NCI-H69 (cell line): ENCODE measurements around the gene P2RX2.
"Not testable (repeated sequence)": the region's sequence is repeated elsewhere in the genome, so short reads cannot be mapped to it uniquely, and the experiment has no call there.

Source experiments
- DNase-seq: peaks from one replicate; lab custom pipeline; 2025; lab: John Stamatoyannopoulos, UW

The P2RX2 gene

DNA sequence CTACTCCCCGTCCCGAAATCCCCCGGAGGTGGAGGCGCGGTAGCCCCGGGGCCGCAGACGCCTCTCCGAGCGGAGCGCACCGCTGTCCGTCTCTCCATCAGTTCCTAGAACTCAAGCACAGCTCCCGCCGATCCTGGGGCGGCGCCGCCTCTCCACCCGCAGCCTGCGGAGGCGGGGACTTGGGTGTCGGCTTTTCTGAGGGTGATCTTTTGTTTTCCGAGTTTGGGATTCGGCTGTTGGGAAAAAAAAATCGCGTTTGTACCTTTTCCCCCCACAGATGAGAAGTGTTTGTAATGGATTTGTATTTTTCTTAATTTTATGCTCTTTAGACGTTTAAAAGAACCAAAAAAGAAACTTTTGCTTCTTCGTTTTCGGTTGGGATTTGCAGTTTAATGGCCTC, 34.8 kb upstream of the P2RX2 start:
- DNase-seq = no peak

DNA sequence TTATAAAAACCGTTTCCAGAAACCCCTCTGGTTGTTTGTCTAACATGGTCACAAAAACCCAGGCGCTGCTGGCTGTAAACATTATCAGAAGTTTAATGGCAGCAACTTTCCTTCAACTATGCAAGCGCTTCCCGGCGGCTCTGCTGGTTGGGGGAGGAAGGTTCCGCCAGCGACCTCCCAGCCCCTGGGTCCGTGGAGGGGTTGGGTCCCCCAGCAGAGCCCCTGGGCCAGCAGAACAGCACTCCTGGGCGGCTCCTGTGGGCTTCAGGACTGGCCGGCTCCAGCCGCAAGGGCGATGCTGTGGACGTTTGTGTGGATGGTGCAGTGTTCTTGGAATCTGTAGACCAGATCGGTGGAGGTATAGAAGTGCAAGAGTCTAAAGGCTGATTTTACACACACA, 34.1 kb upstream of the P2RX2 start:
- no peak for DNase-seq

DNA sequence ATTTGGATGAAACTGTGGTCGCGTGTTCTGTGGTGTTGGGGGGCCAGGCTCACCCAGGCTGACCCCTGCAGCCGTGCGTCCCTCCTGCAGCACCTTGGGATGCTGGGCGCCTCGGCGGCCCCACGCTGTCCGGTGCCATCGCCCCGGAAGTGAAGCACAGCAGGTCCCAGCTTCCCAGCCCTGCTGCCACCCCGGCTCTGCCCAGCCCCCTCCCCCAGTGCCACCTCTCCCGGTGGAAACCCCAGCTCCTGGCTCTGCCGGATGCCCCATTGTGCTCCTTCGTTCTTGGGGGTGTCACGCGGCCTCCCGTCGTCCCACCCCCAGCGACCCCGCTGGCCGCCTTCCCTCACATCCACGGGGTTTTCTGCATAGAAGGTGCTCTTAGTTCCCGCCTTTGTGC, 33.4 kb upstream of the P2RX2 start:
- DNase-seq = no peak

DNA sequence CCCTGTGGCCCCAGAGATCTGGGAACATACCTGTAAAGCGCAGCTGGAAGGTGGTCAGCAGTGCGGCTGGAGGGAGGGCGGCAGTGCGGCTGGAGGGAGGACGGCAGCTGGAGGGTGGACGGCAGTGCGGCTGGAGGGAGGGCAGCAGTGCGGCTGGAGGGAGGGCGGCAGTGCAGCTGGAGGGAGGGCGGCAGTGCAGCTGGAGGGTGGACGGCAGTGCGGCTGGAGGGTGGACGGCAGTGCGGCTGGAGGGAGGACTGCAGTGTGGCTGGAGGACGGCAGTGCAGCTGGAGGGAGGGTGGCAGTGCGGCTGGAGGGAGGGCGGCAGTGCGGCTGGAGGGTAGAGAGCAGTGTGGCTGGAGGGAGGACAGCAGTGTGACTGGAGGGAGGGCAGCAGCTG, 31.6 kb upstream of the P2RX2 start:
- DNase-seq = no peak

DNA sequence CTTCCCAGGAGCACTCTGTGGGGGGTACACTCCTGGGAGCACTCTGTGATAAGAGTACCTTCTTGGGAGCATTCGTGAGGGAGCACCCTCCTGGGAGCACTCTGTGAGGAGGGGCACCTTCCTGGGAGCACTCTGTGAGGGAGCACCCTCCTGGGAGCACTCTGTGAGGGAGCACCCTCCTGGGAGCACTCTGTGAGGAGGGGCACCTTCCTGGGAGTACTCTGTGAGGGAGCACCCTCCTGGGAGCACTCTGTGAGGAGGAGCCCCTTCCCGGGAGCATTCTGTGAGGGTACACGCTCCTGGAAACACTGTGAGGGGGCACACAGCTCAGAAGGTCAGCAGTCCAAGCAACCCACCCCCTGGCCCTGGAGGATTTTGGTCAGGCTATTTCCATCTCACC, 30.8 kb upstream of the P2RX2 start:
- DNase-seq = no peak

DNA sequence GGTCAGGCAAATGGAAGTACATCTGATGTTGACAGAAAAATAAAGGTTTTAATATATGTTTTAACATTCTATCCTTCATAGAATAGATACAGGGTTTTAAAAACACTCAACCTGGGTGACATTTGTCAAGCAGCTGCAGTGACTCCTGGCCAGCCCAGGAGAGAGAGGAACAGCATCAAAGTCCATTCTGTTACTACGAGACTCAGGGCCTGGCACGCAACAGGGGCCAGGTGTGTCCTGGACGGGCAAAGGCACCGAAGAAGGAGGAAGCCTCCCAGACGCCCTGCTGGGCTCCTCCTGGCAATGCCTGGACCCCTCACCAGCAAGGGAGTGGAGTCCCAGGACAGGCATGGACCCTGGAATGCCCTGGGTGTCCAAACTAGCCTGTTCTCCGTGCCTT, 30.3 kb upstream of the P2RX2 start:
- DNase-seq = no peak

DNA sequence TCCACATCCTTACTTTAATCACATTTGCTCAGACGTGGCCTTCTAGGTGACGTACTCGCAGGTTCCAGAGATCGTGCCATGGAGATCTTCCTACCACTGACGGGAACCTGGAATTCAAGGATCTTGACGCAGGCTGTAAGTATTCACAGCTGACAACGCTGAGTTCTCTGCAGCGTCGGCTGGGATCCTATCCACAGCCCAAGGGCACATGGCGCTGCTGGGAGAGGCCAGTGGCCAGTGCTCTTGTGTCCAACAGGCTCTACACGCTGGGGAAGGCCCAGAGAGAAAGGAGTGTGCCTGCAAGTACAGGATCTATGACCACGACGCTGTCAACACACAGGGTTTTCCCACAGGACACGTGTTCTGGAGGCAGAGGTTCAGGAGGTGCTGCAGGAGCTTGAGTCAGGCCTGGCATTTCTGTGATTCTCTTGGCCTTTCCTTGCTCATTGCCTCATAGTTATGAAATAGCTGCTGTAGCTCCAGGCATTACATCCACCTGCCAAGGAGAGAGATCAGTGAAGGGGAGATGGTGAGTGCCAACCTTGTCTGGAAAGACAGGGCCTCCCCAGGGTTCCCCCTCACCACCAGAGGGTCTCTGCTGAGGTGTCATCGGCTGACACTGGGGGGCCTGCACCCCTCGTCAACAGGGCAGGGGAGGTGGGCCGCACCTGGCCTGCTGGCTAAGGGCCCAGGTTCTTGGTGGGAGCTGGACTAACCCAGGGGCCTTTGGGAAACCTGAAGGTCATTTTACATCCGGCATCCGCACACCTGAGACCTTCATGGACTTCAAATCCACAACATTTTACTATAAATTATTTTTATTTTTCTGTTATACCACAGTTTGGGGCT, 29.5 kb upstream of the P2RX2 start:
- no peak for DNase-seq

DNA sequence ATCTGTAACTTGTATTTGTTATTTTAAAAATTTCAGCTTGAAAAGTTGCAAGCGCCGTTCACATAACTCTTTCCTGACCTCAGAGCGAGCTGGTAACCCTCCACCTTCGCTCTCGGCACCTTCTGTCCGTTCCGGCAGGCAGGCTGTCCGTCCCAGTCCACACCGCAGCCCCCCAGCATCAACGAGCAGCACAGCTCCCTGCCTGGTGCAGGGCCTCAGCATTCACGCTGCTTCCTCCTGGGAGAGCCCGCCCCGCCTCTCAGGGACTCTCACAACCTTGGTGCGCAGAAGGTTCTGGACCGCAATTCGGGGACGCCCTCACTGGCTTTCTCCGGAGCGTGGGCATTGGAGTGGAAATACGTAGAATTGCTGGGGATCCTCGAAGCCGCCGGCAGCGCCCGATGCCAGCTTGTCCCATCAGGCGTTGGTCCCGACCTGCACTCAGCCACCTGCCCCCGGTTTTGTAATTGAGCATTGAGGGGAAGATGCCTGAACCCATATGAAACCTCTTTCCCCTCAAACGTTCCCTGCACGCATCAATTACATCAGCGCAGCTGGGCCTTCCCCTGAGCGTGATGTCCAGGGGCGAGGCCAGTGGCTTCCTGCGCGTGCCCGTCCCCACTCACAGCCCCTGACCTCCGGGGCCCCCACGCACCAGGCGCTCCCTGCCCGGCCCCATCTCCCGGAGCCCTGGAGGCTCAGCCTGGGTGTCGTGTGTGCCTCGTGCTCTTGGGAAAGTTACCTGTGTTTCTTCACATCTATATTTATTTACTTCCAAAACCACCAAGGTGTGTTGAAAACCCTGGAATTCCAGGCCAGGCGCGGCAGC, 27.3 kb upstream of the P2RX2 start:
- DNase-seq = no peak

DNA sequence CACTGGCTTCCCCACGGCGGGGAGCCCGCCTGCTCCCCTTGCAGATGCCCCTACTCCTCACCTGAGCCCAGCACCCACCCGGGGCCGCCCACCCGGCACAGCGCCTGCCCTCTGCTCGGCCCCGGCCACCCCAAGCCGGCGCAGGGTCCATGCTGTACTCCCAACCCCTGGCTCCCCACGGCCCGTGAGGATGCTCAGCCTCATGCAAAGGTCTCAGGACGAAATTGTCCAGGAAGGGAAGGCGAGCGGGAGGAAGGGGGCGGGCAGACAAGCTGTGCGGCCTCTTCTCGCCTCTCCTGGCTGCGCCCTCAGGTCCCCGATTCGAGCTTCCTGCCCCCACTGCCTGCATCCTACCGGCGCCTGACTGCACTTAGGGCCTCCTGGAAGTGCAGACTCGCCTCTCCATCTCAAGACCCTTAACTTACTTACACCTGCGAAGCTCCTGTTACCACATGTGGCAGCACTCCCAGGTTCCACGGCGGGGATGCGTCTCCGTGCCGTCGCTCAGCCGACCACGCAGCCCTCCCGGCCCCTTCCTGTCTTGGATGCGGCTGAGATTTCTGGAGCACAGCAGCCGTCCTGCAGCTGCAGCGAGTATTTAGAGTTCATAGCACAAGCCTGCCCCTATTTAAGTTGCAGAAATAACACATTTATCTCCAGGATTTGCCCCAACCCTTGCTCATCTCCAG, 26.1 kb upstream of the P2RX2 start:
- no peak for DNase-seq

DNA sequence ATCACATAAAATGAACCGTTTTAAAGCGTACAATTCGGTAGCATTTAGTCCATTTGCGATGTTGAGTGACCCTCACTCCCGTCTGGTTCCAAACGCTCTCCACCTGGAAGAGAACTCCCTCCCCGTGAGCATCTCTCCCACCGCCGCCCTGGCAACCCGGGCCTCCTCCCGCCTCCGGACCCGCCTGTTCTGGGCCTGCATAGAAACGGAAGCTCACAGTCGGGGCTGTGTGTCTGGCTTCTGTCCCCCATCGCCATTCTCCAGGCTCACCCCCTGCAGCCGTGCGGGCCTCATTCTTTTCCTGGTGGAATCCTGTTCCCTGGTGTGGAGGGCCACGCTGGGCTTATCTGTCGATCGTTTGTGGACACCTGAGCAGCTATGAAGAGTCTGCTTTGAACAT, 25.5 kb upstream of the P2RX2 start:
- DNase-seq = peak; percentile 15

DNA sequence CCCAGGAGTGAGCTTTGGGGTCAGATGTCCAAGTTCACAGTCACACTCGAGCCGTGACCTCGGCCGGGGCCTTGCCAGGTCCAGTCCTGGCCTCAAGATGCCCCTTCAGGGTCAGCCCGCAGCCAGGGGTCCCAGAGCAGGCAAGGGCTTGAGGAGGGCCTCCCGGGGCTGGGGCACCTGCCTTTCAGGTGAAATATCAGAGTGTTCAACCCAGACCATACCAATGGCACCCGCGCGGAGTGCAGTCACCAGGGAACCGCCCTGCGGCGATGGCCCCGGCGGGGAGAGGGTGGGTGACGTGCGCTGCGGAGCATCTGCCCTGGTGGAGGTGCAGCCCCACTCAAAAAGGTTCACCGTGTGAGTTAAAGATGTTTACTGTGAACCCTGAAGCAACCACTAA, 25.1 kb upstream of the P2RX2 start:
- peak; percentile 80 for DNase-seq

DNA sequence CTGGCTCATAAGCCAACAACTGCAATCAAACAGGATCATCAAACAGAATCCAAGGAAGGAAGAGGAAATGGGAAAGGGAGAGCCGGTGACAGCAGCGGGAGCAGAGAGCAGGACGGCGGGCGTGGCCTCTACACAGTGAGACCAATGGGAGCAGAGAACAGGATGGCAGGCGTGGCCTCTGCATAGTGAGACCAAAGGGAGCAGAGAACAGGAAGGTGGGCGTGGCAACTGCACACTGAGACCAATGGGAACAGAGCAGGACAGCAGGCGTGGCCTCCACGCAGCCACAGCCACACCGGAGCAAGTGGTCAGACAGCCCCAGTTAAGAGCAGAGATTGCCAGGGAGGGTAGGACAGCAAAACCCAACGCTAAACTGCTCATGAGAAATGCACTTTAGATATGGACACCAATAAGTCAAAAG, 24.6 kb upstream of the P2RX2 start:
- peak; percentile 99 for DNase-seq

DNA sequence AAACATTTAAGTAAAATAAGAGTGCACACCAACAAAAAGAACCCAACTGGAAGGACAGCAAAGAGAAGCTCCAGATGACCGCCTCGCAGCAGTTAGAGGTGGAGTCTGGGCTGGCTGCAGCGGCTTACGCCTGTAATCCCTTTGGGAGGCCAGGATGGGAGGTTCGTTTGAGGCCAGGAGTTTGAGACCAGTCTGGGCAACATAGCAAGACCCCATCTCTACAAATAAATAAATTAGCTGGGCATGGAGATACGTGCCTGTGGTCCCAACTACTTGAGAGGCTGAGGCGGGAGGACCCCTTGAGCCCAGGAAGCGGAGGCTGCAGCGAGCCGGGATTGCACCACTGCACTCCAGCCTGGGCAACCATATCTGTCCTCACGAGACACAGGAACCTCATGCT, 23.4 kb upstream of the P2RX2 start:
- no peak for DNase-seq

DNA sequence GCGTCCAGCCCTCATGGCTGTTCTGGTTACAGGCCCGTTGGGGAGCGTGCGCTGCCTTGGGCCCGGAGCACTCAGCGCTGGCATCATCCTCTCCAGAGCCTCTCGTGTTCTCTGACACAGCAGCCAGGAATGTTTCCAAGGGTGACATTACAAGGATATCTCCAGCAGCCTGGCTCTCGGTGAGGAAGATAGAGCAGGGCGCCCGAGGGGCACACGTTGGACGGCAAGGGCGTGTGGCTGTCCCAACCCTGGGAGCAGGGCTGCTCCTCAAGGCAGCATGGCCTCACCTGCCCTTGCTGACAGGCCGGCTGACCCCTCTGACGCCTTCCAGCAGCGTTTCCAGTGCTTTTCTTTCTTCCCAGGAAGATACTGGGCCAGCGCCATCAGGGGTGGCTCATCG, 22.6 kb upstream of the P2RX2 start:
- no peak for DNase-seq

DNA sequence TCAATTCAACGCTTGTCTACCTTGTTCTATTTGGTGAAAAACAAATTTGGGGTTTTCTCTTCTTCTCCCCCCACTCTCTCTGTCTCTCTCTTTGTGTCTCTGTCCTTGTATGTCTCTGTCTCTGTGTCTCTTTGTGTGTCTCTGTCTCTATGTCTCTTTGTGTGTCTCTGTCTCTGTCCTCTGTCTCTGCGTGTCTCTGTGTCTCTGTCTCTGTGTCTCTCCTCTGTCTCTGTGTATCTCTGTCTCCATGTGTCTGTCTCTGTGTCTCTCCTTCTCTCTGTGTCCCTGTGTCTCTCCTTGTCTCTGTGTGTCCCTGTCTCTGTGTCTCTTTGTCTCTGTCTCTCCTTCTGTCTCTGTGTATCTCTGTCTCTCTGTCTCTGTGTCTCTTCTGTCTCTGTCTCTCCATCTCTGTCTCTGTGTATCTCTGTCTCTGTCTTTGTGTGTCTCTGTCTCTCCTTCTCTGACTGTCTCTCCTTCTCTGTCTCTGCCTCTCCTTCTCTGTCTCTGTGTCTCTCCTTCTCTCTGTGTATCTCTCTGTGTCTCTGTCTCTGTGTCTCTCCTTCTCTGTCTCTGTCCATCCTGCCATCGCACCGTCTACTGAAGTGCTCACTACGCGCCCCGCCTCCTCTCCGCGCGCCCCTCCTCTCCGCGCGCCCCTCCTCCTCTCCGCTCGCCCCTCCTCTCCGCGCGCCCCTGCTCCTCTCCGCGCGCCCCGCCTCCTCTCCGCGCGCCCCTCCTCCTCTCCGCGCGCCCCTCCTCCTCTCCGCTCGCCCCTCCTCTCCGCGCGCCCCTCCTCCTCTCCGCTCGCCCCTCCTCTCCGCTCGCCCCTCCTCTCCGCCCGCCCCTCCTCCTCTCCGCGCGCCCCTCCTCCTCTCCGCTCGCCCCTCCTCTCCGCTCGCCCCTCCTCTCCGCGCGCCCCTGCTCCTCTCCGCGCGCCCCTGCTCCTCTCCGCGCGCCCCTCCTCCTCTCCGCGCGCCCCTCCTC, 21.0 kb upstream of the P2RX2 start:
- peak; percentile 79 for DNase-seq

DNA sequence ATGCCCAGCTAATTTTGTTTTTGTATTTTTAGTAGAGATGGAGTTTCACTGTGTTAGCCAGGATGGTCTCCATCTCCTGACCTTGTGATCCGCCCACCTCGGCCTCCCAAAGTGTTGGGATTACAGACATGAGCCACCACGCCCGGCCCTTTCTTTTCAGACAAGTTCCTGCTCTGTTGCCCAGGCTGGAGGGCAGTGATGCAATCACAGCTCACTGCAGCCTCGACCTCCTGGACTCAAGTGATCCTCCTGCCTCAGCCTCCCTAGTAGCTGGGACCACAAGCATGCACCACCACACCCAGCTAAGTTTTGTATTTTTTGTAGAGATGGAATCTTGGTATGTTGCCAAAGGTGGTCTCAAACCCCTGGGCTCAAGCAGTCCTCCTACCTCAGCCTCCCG, 19.1 kb upstream of the P2RX2 start:
- not testable (repeated sequence) for DNase-seq

DNA sequence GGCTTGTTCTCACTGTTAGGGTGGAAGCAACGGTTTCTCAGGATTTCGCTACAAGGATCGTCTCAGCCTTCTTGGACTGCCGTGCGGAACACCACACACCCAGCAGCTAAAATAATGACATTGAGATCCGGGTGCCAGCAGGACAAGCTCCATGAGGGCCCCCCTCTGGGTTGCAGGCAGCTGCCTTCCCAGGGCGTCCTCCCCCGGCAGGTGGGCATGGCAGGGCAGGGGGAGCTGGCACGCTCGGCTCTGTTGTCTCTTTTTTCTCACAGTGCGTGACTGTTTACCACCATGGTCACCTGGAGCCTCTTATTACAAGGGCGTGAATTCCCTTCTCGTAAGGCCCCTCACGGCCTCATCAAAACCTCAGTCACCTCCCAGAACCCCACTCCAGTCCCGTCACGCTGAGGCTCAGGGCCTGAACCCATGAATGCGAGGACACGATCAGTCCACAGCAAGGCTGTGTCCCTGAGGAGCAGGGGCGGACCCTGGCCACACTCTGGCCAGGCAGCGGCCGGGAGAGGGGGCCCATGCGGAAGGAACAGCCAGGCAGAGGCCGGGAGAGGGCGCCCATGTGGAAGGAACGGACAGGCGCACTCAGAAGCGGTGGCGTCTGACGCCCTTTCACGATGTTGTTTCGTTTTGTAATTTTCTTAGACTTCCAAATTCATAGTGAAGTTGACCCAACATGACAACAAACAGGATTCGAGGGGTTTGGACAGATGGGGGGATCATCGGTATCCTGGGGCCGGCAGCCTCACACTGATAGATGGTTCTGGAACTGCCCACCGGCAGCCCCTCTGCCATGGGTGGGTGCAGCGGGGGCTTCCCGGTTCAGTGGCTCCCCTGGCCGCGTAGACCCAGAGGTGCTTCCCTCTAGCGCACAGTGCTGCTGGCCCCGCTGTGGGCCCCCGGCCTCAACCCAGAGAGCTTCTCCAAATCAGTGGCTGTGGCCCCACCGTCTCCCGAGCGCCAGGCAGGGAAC, 18.2 kb upstream of the P2RX2 start:
- DNase-seq = peak; percentile 85

DNA sequence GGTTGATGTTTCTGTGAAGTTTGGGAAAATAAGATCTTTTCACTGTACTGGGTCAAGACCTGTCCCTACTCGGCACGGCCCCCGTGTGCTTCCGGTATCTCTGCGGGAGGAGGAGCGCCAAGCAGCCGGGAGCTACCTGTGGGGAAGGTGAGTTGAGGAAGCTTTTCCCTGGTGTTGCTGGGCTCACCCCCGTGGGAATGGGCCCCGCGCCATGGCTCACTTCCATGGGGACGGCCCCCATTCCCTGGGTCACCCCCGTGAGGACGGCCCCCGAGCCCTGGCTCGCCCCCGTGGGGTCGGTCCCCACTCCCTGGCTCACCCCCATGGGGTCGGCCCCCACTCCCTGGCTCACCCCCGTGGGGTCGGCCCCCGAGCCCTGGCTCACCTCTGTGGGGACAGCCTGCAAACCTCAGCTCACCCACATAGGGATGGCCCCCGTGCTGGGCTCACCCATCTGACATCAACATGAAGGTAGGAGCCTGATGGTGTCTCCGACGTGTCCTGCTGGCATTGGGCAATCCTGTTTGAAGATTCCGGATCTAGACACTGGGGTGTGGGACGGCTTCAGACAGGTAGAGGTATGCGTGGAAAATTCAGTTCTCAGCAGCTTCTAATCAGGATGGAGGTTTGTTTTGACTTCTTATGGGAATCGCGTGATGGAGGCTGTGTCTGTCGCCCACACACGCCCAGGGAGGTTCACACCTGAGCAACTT, 17.2 kb upstream of the P2RX2 start:
- DNase-seq = peak; percentile 46

DNA sequence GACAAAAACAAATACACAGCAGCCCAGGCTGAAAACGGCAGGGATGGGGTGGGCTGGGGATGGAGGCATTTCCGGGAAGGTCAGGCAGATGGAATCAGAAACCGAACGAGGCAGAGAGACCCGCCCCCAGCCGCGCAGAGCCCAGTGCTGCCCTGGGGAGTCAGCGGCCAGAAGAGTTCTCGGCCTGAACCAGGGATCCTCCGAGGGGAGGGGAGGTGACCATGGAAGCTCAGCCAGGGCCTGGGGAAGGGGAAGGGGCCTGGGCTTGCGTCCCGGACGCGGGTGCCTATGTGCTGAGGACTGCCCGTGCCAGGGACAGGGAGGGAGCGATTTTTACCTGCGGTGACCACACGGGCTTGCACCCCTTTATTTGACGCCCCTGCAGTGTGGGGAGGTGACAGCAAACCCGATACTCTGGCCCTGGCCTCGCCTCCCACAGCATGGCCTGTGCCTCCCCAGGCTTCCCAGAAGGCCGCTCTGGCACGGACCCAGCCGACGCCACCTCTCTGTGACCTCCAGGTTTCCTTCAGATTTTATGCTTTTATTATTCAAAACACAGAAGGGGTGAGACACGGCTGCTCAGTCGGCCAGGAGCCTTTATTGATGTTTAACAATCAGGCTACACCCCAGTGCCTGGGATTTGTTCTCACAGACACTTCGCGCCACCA, 15.9 kb upstream of the P2RX2 start:
- DNase-seq = peak; percentile 17
